AG04450 (cell line): ENCODE results near the gene ADAMTS20. TPM values are rescaled to one million over a fixed set of nuclear protein-coding genes. Genes with fewer than 3 reads are reported as not detected.

Experiments
- CTCF ChIA-PET: fragments of 300-600, 350-600 bp; formaldehyde crosslinking; extraction: SDS; loops from one replicate; lab custom pipeline; 2022; ENCODE audit warnings: antibody characterized with exemption, inconsistent platforms; lab: Charles Lee
- POLR2A ChIA-PET: fragments of 350-600 bp; formaldehyde crosslinking; extraction: SDS; loops from one replicate; lab custom pipeline; 2021; ENCODE audit warnings: antibody characterized with exemption, inconsistent platforms; lab: Yijun Ruan, JAX
- DNase-seq: peaks from one replicate; pipeline ENCODE4 v3.0.0-alpha.2; 2011; ENCODE audit warnings: low read depth, low spot score
- H3K27ac ChIP-seq: one replicate; pipeline ENCODE4 v1.5.1; 2012; ENCODE audit warnings: low read depth, low read length, control low read depth
- H3K27me3 ChIP-seq: one replicate; pipeline ENCODE4 v1.6.0; 2012; ENCODE audit warnings: low read length; ENCODE audit not compliant: control insufficient read depth, insufficient read depth
- H3K4me3 ChIP-seq: 2 replicates; pipeline ENCODE4 v1.5.1; 2011; ENCODE audit warnings: mild to moderate bottlenecking, low read depth, low read length, control low read depth
- H3K9me3 ChIP-seq: 2 replicates; pipeline ENCODE4 v1.5.1; 2012; ENCODE audit warnings: low read length; ENCODE audit not compliant: control insufficient read depth, insufficient read depth
- polyA minus RNA-seq: library from RNA; depleted of rRNA, polyadenylated mRNA; stranded (reverse); fragments of >200 nt; gene quantifications from 2 replicates; pipeline ENCODE4 v1.2.3, GENCODE V29; 2011; rRNA and poly(A)+ RNA removed
- polyA plus RNA-seq: library from polyadenylated mRNA; depleted of rRNA; stranded (reverse); fragments of >200 nt; gene quantifications from 2 replicates; pipeline ENCODE4 v1.2.3, GENCODE V29; 2011; rRNA removed
- TF ChIP-seq, protein P1 (sequence below): IDR thresholded peaks from 2 replicates; pipeline ENCODE4 v1.5.1; 2011; ENCODE audit warnings: low read depth, low read length, control low read depth, inconsistent platforms

The ADAMTS20 gene, protein sequence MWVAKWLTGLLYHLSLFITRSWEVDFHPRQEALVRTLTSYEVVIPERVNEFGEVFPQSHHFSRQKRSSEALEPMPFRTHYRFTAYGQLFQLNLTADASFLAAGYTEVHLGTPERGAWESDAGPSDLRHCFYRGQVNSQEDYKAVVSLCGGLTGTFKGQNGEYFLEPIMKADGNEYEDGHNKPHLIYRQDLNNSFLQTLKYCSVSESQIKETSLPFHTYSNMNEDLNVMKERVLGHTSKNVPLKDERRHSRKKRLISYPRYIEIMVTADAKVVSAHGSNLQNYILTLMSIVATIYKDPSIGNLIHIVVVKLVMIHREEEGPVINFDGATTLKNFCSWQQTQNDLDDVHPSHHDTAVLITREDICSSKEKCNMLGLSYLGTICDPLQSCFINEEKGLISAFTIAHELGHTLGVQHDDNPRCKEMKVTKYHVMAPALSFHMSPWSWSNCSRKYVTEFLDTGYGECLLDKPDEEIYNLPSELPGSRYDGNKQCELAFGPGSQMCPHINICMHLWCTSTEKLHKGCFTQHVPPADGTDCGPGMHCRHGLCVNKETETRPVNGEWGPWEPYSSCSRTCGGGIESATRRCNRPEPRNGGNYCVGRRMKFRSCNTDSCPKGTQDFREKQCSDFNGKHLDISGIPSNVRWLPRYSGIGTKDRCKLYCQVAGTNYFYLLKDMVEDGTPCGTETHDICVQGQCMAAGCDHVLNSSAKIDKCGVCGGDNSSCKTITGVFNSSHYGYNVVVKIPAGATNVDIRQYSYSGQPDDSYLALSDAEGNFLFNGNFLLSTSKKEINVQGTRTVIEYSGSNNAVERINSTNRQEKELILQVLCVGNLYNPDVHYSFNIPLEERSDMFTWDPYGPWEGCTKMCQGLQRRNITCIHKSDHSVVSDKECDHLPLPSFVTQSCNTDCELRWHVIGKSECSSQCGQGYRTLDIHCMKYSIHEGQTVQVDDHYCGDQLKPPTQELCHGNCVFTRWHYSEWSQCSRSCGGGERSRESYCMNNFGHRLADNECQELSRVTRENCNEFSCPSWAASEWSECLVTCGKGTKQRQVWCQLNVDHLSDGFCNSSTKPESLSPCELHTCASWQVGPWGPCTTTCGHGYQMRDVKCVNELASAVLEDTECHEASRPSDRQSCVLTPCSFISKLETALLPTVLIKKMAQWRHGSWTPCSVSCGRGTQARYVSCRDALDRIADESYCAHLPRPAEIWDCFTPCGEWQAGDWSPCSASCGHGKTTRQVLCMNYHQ (N-terminal part only)
- not detected in 2 replicates for polyA plus RNA-seq
- not detected in 2 replicates for polyA minus RNA-seq

DNA sequence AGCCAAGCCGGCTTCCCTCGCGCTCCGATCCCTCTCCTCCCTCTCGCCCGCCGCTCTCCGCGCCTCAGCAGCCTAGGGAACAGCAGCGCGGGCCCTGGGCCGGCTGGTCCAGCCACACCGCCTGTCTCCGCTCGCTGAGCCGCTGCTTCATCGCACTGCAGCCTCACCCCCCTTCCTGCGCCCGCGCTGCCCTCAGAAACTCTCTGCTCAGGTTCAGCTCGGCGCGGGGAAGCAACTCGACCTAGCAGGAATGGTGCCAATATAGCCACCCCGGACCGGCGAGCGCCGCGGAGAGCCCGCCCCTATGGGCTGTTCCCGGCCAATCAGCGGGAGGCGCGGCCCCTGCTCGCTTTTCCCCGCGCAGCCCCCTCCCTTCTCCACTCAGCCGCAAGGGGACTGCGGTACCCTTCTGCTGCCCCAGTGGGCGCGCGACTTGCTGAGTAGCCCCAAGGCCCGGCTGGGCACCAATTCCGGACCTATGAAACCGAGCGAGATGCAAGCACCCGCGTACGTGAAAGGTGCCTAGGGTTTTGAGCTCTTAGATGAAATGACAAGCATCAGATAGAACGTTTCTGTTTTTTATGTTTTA lies at the start of gene ADAMTS20:
Gene ADAMTS20, minus strand, starts transcription at position 233 of the 589 bp plus-strand sequence. CDS start 282 bp downstream, outside the sequence.
- H3K27me3 ChIP-seq = peaks cover 23% of the 10 kb centered on the region
- ChIA-PET POLR2A (no interaction called here), CTCF (interaction anchor here (1.0 kb wide), 1 partner anchor 107 kb away, joined by 3 read pairs; no protein-coding TSS in a partner anchor)
- H3K4me3 ChIP-seq = no peak within 1 kb of the TSS; the same call in none of the 2 replicates
- H3K9me3 ChIP-seq = peaks cover 12% of the 10 kb centered on the region; the same call in 1 of the 2 replicates
- DNase-seq = no peak
- H3K27ac ChIP-seq = no peak within 1 kb of the TSS
- TF ChIP-seq, protein P1, sequence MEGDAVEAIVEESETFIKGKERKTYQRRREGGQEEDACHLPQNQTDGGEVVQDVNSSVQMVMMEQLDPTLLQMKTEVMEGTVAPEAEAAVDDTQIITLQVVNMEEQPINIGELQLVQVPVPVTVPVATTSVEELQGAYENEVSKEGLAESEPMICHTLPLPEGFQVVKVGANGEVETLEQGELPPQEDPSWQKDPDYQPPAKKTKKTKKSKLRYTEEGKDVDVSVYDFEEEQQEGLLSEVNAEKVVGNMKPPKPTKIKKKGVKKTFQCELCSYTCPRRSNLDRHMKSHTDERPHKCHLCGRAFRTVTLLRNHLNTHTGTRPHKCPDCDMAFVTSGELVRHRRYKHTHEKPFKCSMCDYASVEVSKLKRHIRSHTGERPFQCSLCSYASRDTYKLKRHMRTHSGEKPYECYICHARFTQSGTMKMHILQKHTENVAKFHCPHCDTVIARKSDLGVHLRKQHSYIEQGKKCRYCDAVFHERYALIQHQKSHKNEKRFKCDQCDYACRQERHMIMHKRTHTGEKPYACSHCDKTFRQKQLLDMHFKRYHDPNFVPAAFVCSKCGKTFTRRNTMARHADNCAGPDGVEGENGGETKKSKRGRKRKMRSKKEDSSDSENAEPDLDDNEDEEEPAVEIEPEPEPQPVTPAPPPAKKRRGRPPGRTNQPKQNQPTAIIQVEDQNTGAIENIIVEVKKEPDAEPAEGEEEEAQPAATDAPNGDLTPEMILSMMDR = no peak

DNA sequence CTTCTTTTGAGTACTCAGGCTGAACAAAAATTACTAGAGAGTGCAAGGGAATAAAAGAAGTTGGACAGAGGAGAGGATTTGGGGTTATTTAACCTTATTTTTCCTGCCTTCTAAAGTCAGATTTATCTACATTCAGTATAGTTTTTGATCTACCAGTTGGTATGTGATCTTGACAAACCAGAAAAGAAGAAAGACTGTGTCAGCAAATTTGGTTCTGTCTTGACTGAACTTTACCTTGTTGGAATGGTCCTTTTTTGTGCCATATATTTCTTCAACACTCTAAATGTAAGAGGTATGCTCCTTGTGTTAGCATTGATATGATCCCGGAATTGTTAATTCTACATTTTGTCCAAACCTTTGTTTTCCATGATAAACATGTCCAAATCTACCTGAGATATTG lies 47.7 kb upstream of the ADAMTS20 start:
- Histone ChIP-seq H3K9me3 (no peaks in the 10 kb centered on the region), H3K4me3 (no peak overlapping the region), H3K27ac (no peak overlapping the region), H3K27me3 (no peaks in the 10 kb centered on the region)
- TF ChIP-seq, protein P1 = no peak
- ChIA-PET CTCF (no interaction called here), POLR2A (no interaction called here)
- DNase-seq = no peak

DNA sequence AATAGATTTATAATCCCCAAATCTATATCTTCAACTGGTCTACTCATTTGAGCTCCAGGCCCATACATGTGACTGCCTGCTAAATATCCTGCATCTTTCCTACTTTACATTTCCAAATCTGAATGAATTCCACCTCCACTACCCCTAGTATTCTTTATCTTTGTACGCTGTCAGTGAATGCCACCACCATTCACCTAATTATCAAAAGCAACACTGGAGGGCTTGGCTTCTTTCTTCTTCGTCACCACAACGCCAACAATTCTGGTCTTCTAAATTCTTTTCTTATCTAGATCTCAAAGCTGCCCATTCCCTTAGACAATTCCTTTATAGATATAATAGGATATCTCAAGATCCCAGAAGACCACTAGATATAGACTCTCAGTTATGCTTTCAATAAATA lies 47.1 kb upstream of the ADAMTS20 start:
- no peak overlapping the region for H3K27ac ChIP-seq
- POLR2A ChIA-PET = no interaction called here
- no peak for DNase-seq
- CTCF ChIA-PET = interaction anchor here (0.5 kb wide), 1 partner anchor 282 kb away, joined by 3 read pairs; no protein-coding TSS in a partner anchor
- no peak overlapping the region for H3K4me3 ChIP-seq
- TF ChIP-seq, protein P1 = no peak
- no peaks in the 10 kb centered on the region for H3K27me3 ChIP-seq
- H3K9me3 ChIP-seq = no peaks in the 10 kb centered on the region

DNA sequence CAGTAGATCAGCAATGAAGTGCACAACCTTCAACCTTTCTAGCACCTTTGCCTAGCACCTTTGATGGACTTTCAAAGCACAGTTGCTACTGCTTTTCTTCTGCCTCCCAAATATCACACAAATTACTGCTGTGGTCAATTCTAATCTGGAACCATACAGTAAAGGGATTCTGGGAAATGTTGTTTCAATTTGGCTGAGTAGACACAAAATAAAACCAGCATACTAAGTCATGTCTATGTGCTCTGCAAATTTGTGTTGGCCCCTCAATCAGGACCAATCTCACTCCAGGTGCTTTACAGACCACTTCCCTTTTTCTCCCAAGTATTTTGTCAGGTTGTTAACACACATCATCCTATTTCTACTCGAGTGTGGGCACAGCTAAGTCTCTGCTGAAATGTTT lies 38.3 kb upstream of the ADAMTS20 start:
- no peaks in the 10 kb centered on the region for H3K27me3 ChIP-seq
- no peaks in the 10 kb centered on the region for H3K9me3 ChIP-seq
- H3K4me3 ChIP-seq = no peak overlapping the region
- DNase-seq = no peak
- ChIA-PET POLR2A (no interaction called here), CTCF (no interaction called here)
- TF ChIP-seq, protein P1 = no peak
- no peak overlapping the region for H3K27ac ChIP-seq
